Measurements from ENCODE around the gene MYO9B. TPM values are rescaled to one million over a fixed set of nuclear protein-coding genes. Genes with fewer than 3 reads are reported as not detected.
"Not testable (repeated sequence)": the region's sequence is repeated elsewhere in the genome, so short reads cannot be mapped to it uniquely, and the experiment has no call there.

Gene MYO9B
- total RNA-seq, 1 experiment from 2014 or later = 62.6 TPM

GRCh38 chr19:17125062-17125727 is 49.6 kb downstream of the MYO9B start:
- in situ Hi-C loops (cut with HindIII; ENCODE audit: low pct_unique_long_range_greater_than_20kb, low sequenced_read_pairs) = no loop called here
- peak; percentile 96 for DNase-seq (ENCODE audit: low read depth, low spot score)

- in situ Hi-C loops (cut with HindIII; ENCODE audit: low pct_unique_long_range_greater_than_20kb, low sequenced_read_pairs) = no loop called here
- peak; percentile 77 for DNase-seq (ENCODE audit: low read depth, low spot score)
These were observed 50.4 kb downstream of the MYO9B start for GRCh38 chr19:17125728-17126677.

DNA sequence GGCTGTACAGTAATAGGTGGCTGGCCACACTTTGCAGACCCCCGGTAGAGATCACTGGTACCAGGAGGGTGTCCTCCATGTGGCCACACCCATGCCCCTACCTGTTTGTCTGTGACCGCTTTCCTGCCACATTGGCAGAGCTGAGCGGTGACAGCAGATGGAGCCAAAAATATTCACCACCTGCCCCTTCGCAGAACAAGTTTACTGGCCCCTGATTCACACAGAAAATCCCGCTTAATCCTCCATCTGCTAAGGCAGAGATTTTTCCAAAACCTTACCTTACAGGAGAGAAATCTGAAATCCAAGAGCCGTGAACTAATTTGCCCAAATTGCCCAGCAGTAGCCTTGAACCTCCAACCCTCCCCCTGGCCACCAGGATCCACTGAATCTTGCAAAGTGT is 52.1 kb downstream of the MYO9B start:
- DNase-seq (ENCODE audit: low read depth, low spot score) = no peak
- in situ Hi-C loops (cut with HindIII; ENCODE audit: low pct_unique_long_range_greater_than_20kb, low sequenced_read_pairs) = no loop called here

- in situ Hi-C loops (cut with HindIII; ENCODE audit: low pct_unique_long_range_greater_than_20kb, low sequenced_read_pairs) = no loop called here
These were observed 52.8 kb downstream of the MYO9B start for GRCh38 chr19:17128403-17128802.

GRCh38 chr19:17128820-17129219 is 53.2 kb downstream of the MYO9B start:
- in situ Hi-C loops (cut with HindIII; ENCODE audit: low pct_unique_long_range_greater_than_20kb, low sequenced_read_pairs) = no loop called here

More at GRCh38 chr19:17128403-17128802, 52.8 kb downstream of the MYO9B start:
- DNase-seq (ENCODE audit: low read depth, low spot score) = no peak

DNA sequence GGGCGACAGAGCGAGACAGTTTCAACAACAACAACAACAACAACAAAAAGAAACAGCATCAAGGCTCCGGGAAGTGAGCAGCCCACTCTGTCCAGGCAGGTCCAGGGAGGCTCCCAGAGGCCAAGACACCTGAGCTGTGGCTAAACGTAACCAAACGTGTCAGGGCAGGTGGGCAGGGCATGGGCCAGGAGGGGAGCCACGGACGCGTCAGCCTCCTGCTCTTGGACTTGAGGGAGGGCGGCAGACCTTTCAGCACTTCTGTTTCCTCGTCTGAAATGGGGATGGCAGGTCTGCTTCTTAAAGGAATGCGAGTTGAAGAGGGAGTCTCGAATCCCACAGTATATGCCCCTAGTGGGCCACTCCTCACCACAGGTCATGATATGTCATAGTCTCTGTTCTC is 53.8 kb downstream of the MYO9B start:
- in situ Hi-C loops (cut with HindIII; ENCODE audit: low pct_unique_long_range_greater_than_20kb, low sequenced_read_pairs) = no loop called here
- no peak for DNase-seq (ENCODE audit: low read depth, low spot score)

More at GRCh38 chr19:17128820-17129219, 53.2 kb downstream of the MYO9B start:
- no peak for DNase-seq (ENCODE audit: low read depth, low spot score)

GRCh38 chr19:17135001-17135853 is 59.6 kb downstream of the MYO9B start:
- peak; percentile 98 for DNase-seq (ENCODE audit: low read depth, low spot score)
- in situ Hi-C loops (cut with HindIII; ENCODE audit: low pct_unique_long_range_greater_than_20kb, low sequenced_read_pairs) = no loop called here

- in situ Hi-C loops (cut with HindIII; ENCODE audit: low pct_unique_long_range_greater_than_20kb, low sequenced_read_pairs) = no loop called here
- DNase-seq (ENCODE audit: low read depth, low spot score) = peak; percentile 60
These were observed 60.4 kb downstream of the MYO9B start for GRCh38 chr19:17136021-17136420.

GRCh38 chr19:17136617-17137016 is 61.0 kb downstream of the MYO9B start:
- no peak for DNase-seq (ENCODE audit: low read depth, low spot score)
- in situ Hi-C loops (cut with HindIII; ENCODE audit: low pct_unique_long_range_greater_than_20kb, low sequenced_read_pairs) = no loop called here

DNA sequence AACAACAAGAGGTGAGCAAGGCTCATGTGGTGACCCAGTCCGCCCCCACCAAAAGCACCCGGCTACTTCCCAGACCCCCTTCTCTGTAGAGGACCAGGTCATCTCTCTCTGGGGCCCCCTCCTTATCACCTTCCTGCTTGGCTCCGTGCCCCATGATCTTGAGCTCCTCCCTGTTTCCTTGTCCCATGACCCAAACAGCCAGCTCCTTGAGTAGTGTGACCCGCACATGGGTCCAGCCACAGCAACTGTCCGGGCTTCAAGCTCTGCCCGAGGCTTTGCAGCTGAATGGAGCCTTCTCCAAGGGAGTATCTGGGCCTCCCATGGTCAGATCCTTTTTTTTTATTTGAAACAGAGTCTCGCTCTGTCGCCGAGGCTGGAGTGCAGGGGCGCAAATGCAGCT is 61.8 kb downstream of the MYO9B start:
- in situ Hi-C loops (cut with HindIII; ENCODE audit: low pct_unique_long_range_greater_than_20kb, low sequenced_read_pairs) = no loop called here
- peak; percentile 97 for DNase-seq (ENCODE audit: low read depth, low spot score)

GRCh38 chr19:17138052-17138846 is 62.7 kb downstream of the MYO9B start:
- DNase-seq (ENCODE audit: low read depth, low spot score); in situ Hi-C loops (cut with HindIII; ENCODE audit: low pct_unique_long_range_greater_than_20kb, low sequenced_read_pairs): not testable (repeated sequence)

GRCh38 chr19:17138937-17139598 is 63.5 kb downstream of the MYO9B start:
- in situ Hi-C loops (cut with HindIII; ENCODE audit: low pct_unique_long_range_greater_than_20kb, low sequenced_read_pairs) = no loop called here
- DNase-seq (ENCODE audit: low read depth, low spot score) = no peak

DNA sequence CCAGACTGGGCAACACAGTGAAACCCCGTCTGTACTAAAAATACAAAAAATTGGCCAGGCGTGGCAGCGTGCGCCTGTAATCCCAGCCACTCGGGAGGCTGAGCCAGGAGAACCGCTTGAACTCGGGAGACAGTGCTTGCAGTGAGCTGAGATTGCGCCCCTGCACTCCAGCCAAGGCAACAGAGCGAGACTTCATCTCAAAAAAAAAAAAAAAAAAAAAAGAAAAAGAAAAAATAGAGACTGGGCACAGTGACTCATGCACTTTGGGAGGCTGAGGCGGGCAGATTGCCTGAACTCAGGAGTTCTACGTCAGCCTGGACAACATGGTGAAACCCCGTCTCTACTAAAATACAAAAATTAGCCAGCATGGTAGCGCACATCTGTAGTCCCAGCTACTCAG is 69.2 kb downstream of the MYO9B start:
- in situ Hi-C loops (cut with HindIII; ENCODE audit: low pct_unique_long_range_greater_than_20kb, low sequenced_read_pairs); DNase-seq (ENCODE audit: low read depth, low spot score): not testable (repeated sequence)

GRCh38 chr19:17145546-17146497 is 70.2 kb downstream of the MYO9B start:
- no peak for DNase-seq (ENCODE audit: low read depth, low spot score)
- in situ Hi-C loops (cut with HindIII; ENCODE audit: low pct_unique_long_range_greater_than_20kb, low sequenced_read_pairs) = no loop called here

- DNase-seq (ENCODE audit: low read depth, low spot score) = no peak
- in situ Hi-C loops (cut with HindIII; ENCODE audit: low pct_unique_long_range_greater_than_20kb, low sequenced_read_pairs) = no loop called here
These were observed 72.6 kb downstream of the MYO9B start for GRCh38 chr19:17148130-17148529.

All from SK-MEL-5 (cell line).